ENCODE data around the gene ERFE. TPM values are rescaled to one million over a fixed set of nuclear protein-coding genes. Genes with fewer than 3 reads are reported as not detected.

Gene ERFE
- total RNA-seq, 4 donors from 2014 or later = 0.85 TPM; not detected in 3

GRCh38 chr2:238124488-238125126, 34.2 kb upstream of the ERFE start:
- no peak for TF ChIP-seq CTCF (IDR thresholded peaks at IDR 0.05; ENCODE audit: low read depth)

DNA sequence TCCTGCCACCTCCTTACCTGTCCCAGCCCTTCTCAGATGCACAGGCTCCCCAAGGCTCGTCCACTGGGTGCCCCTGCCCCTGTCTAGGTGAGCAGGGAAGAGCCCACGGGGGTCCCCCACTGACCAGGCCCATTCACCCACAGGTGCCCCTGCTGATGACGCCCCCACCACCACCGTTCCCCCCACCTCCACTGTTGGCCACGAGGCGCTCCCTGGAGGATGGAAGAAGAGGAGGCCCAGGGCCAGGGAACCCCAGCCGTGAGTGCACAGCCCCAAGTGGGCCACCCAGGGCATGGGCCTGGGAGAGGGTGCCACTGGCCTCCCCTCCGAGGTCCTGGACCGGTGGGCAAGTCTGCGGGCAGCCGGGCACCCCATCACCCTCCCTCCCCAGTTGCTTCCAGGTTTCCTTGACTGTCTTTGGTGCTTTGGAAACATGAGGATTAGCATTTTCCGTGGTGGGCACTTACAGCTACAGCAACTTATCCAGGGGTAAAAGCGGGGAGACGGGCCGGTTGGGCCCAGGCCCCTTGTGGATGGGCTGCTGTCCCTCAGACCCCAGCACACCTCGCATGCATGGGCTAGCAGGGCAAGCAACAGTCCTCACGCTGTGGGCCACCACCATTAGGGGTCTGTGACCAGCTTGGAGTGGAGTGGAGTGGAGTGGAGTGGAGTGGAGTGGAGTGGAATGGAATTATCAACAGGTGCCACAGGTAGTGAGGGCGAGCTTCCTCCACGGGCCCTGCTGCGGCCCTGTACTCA, 33.5 kb upstream of the ERFE start:
- TF ChIP-seq CTCF (IDR thresholded peaks at IDR 0.05; ENCODE audit: low read depth) = no peak

GRCh38 chr2:238126338-238126737, 32.4 kb upstream of the ERFE start:
- no peak for TF ChIP-seq CTCF (IDR thresholded peaks at IDR 0.05; ENCODE audit: low read depth)

DNA sequence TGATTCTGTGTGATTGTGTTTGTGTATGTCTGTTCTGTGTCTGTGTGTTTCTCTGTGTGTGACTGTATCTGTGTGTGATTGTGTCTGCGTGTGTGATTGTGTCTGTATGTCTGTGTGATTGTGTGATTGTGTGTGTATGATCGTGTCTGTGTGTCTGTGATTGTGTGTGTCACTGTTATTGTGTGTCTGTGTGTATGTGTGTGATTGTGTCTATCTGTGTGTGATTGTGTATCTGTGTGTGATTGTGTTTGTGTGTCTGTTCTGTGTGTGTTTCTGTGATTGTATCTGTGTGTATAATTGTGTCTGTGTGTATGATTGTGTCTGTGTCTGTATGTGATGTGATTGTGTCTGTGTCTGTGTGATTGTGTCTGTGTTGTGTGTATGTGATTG, 32.0 kb upstream of the ERFE start:
- no peak for TF ChIP-seq CTCF (IDR thresholded peaks at IDR 0.05; ENCODE audit: low read depth)

GRCh38 chr2:238127165-238128060, 31.4 kb upstream of the ERFE start:
- TF ChIP-seq CTCF (IDR thresholded peaks at IDR 0.05; ENCODE audit: low read depth) = no peak

- no peak for TF ChIP-seq CTCF (IDR thresholded peaks at IDR 0.05; ENCODE audit: low read depth)
These were observed 30.7 kb upstream of the ERFE start for GRCh38 chr2:238128061-238128440.

DNA sequence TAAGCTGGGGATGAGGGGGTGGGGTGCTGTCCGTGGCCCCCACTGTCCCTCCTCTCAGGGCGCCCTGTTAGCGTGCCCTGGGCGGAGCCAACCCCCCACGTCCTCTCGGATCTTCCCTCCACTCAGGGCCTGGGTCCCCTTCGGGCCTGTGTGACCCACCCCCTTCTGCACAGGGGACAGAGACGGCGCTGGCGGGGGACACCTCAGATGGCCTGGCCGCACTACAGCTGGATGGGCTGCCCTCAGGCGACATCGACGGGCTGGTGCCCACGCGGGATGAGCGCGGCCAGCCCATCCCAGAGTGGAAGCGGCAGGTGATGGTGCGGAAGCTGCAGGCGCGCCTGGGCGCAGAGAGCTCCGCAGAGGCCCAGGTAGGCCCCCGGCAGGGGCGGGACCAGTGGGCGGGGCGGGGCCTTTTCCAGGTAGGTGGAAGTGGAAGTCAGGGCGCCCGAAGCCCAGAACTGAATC, 30.2 kb upstream of the ERFE start:
- no peak for TF ChIP-seq CTCF (IDR thresholded peaks at IDR 0.05; ENCODE audit: low read depth)

All from subcutaneous adipose tissue (tissue), 4 donors.